ENCODE data around the gene TMEM225B. TPM values are rescaled to one million over a fixed set of nuclear protein-coding genes. Genes with fewer than 3 reads are reported as not detected.
"Not testable (repeated sequence)": the region's sequence is repeated elsewhere in the genome, so short reads cannot be mapped to it uniquely, and the experiment has no call there.

TMEM225B gene
- total RNA-seq, 4 donors from 2014 or later, result 0.23 to 0.57 TPM; not detected in 2

- no peaks in the 10 kb centered on the region for H3K27me3 ChIP-seq
- peaks cover 5 to 79% (median 22%) of the 10 kb centered on the region in 3 donors for H3K36me3 ChIP-seq
- no peak for TF ChIP-seq CTCF (IDR thresholded peaks at IDR 0.05)
- peak in 2 of 4 donors; percentile 12 to 38 for TF ChIP-seq POLR2A (IDR thresholded peaks at IDR 0.05)
- 8 to 14% methylated on average over 2 of the region's 2 CpGs for WGBS, 2 donors
- H3K27ac ChIP-seq, result peak overlapping the region; percentile 83 to 99 (median 96)
- H3K9me3 ChIP-seq, result no peaks in the 10 kb centered on the region
- intact Hi-C loops (cut with DNase I), result no loop called here
- DNase-seq, result no peak
- peak overlapping the region in 2 of 4 donors; percentile 22 to 28 for H3K4me3 ChIP-seq
- peaks cover 31 to 74% (median 39%) of the 10 kb centered on the region in 3 donors for H3K4me1 ChIP-seq
Observed at GRCh38 chr7:99562832-99563231, 35.2 kb upstream of the TMEM225B start.

- Histone ChIP-seq H3K36me3 (peaks cover 6 to 87% (median 22%) of the 10 kb centered on the region in 3 donors), H3K9me3 (no peaks in the 10 kb centered on the region), H3K27me3 (no peaks in the 10 kb centered on the region), H3K27ac (peak overlapping the region; percentile 19 to 99 (median 96)), H3K4me1 (peaks cover 31 to 74% (median 39%) of the 10 kb centered on the region in 3 donors), H3K4me3 (peak overlapping the region in 1 of 4 donors; percentile 6)
- WGBS, 2 donors, result 58 to 60% methylated on average over 8 to 10 of the region's 10 CpGs
- no peak for DNase-seq
- intact Hi-C loops (cut with DNase I), result no loop called here
- TF ChIP-seq CTCF (IDR thresholded peaks at IDR 0.05), result no peak
- TF ChIP-seq POLR2A (IDR thresholded peaks at IDR 0.05), result no peak
Observed at GRCh38 chr7:99563650-99564049, 34.4 kb upstream of the TMEM225B start.

- H3K27ac ChIP-seq; DNase-seq; H3K27me3 ChIP-seq; H3K9me3 ChIP-seq; H3K4me3 ChIP-seq; intact Hi-C loops (cut with DNase I): not testable (repeated sequence)
- 95% methylated on average over 7 of the region's 7 CpGs for WGBS, 2 donors
- Histone ChIP-seq H3K36me3 (peaks cover 10 to 100% (median 11%) of the 10 kb centered on the region in 3 donors), H3K4me1 (peaks cover 0 to 28% (median 3%) of the 10 kb centered on the region in 3 donors)
Observed at GRCh38 chr7:99568770-99569169, 29.3 kb upstream of the TMEM225B start.

- H3K9me3 ChIP-seq, result no peaks in the 10 kb centered on the region
- TF ChIP-seq POLR2A (IDR thresholded peaks at IDR 0.05) (no peak), CTCF (IDR thresholded peaks at IDR 0.05) (no peak)
- no peaks in the 10 kb centered on the region for H3K27me3 ChIP-seq
- intact Hi-C loops (cut with DNase I), result no loop called here
- WGBS, 2 donors, result 86 to 97% methylated on average over 3 of the region's 3 CpGs
- peaks cover 4 to 73% (median 7%) of the 10 kb centered on the region in 3 donors for H3K36me3 ChIP-seq
- no peak for DNase-seq
- no peaks in the 10 kb centered on the region for H3K4me1 ChIP-seq
- no peak overlapping the region for H3K4me3 ChIP-seq
- no peak overlapping the region for H3K27ac ChIP-seq
Observed at GRCh38 chr7:99571768-99572167, 26.3 kb upstream of the TMEM225B start.

GRCh38 chr7:99573257-99573656, 24.8 kb upstream of the TMEM225B start:
- no peaks in the 10 kb centered on the region for H3K9me3 ChIP-seq
- no peak for DNase-seq
- H3K4me1 ChIP-seq, result no peaks in the 10 kb centered on the region
- no peaks in the 10 kb centered on the region for H3K27me3 ChIP-seq
- peaks cover 4 to 58% (median 7%) of the 10 kb centered on the region in 3 donors for H3K36me3 ChIP-seq
- no peak overlapping the region for H3K27ac ChIP-seq
- TF ChIP-seq CTCF (IDR thresholded peaks at IDR 0.05) (no peak), POLR2A (IDR thresholded peaks at IDR 0.05) (no peak)
- intact Hi-C loops (cut with DNase I), result no loop called here
- H3K4me3 ChIP-seq, result no peak overlapping the region
- 82 to 100% methylated on average over 1 of the region's 1 CpG for WGBS, 2 donors

- no peak for TF ChIP-seq CTCF (IDR thresholded peaks at IDR 0.05)
- no peak for TF ChIP-seq POLR2A (IDR thresholded peaks at IDR 0.05)
- no peak overlapping the region for H3K4me3 ChIP-seq
- H3K4me1 ChIP-seq, result peaks cover 0 to 22% (median 7%) of the 10 kb centered on the region in 3 donors
- no peaks in the 10 kb centered on the region for H3K9me3 ChIP-seq
- no peak for DNase-seq
- no peaks in the 10 kb centered on the region for H3K27me3 ChIP-seq
- peaks cover 3 to 28% (median 4%) of the 10 kb centered on the region in 3 donors for H3K36me3 ChIP-seq
- WGBS, 2 donors, result 66 to 79% methylated on average over 3 of the region's 3 CpGs
- H3K27ac ChIP-seq, result no peak overlapping the region
- intact Hi-C loops (cut with DNase I), result no loop called here
Observed at GRCh38 chr7:99576251-99576650, 21.8 kb upstream of the TMEM225B start.
